Measurements from ENCODE around the gene CDH12.

CDH12 gene

GRCh38 chr5:22250528-22250927 is 602.6 kb downstream of the CDH12 start:
- no peak overlapping the region for H3K4me3 ChIP-seq (ENCODE audit: low read length)
- H3K9ac ChIP-seq (ENCODE audit: low read length) = no peak overlapping the region
- TF ChIP-seq EZH2phosphoT487 (IDR thresholded peaks at IDR 0.05; ENCODE audit: low read depth) (no peak), CTCF (IDR thresholded peaks at IDR 0.05; ENCODE audit: low read depth, low read length) (no peak)
- H2AFZ ChIP-seq (ENCODE audit: low read depth, low read length) = no peak overlapping the region
- no peaks in the 10 kb centered on the region for H3K27me3 ChIP-seq (ENCODE audit: low read depth, low read length)
- no peak overlapping the region for H3K27ac ChIP-seq (ENCODE audit: low read length)
- H3K79me2 ChIP-seq (ENCODE audit: low read length) = no peaks in the 10 kb centered on the region
- no peaks in the 10 kb centered on the region for H4K20me1 ChIP-seq (ENCODE audit: insufficient read depth, low read length)
- H3K9me3 ChIP-seq (ENCODE audit: insufficient read depth, low read length) = no peaks in the 10 kb centered on the region
- no peak overlapping the region for H3K4me2 ChIP-seq (ENCODE audit: low read length)
- H3K4me1 ChIP-seq (ENCODE audit: low read length) = no peaks in the 10 kb centered on the region
- no peaks in the 10 kb centered on the region for H3K36me3 ChIP-seq (replicated peaks; ENCODE audit: low read depth, low read length)

- no peaks in the 10 kb centered on the region for H3K4me1 ChIP-seq (ENCODE audit: low read length)
- H3K9me3 ChIP-seq (ENCODE audit: insufficient read depth, low read length) = no peaks in the 10 kb centered on the region
- H3K36me3 ChIP-seq (replicated peaks; ENCODE audit: low read depth, low read length) = no peaks in the 10 kb centered on the region
- H3K27me3 ChIP-seq (ENCODE audit: low read depth, low read length) = no peaks in the 10 kb centered on the region
- no peak overlapping the region for H3K27ac ChIP-seq (ENCODE audit: low read length)
- TF ChIP-seq CTCF (IDR thresholded peaks at IDR 0.05; ENCODE audit: low read depth, low read length) (no peak), EZH2phosphoT487 (IDR thresholded peaks at IDR 0.05; ENCODE audit: low read depth) (no peak)
- no peak overlapping the region for H3K4me3 ChIP-seq (ENCODE audit: low read length)
- H3K4me2 ChIP-seq (ENCODE audit: low read length) = no peak overlapping the region
- H4K20me1 ChIP-seq (ENCODE audit: insufficient read depth, low read length) = no peaks in the 10 kb centered on the region
- no peak overlapping the region for H2AFZ ChIP-seq (ENCODE audit: low read depth, low read length)
- H3K9ac ChIP-seq (ENCODE audit: low read length) = no peak overlapping the region
- no peaks in the 10 kb centered on the region for H3K79me2 ChIP-seq (ENCODE audit: low read length)
These were observed 603.9 kb downstream of the CDH12 start for GRCh38 chr5:22249209-22249729.

- Histone ChIP-seq H4K20me1 (ENCODE audit: insufficient read depth, low read length) (no peaks in the 10 kb centered on the region), H3K4me2 (ENCODE audit: low read length) (no peak overlapping the region), H3K36me3 (replicated peaks; ENCODE audit: low read depth, low read length) (no peaks in the 10 kb centered on the region), H3K27ac (ENCODE audit: low read length) (no peak overlapping the region), H3K9me3 (ENCODE audit: insufficient read depth, low read length) (no peaks in the 10 kb centered on the region), H2AFZ (ENCODE audit: low read depth, low read length) (no peak overlapping the region), H3K27me3 (ENCODE audit: low read depth, low read length) (no peaks in the 10 kb centered on the region), H3K9ac (ENCODE audit: low read length) (no peak overlapping the region), H3K4me1 (ENCODE audit: low read length) (no peaks in the 10 kb centered on the region), H3K4me3 (ENCODE audit: low read length) (no peak overlapping the region), H3K79me2 (ENCODE audit: low read length) (no peaks in the 10 kb centered on the region)
- TF ChIP-seq CTCF (IDR thresholded peaks at IDR 0.05; ENCODE audit: low read depth, low read length) (no peak), EZH2phosphoT487 (IDR thresholded peaks at IDR 0.05; ENCODE audit: low read depth) (no peak)
These were observed 607.4 kb downstream of the CDH12 start for GRCh38 chr5:22245770-22246169.

GRCh38 chr5:22242532-22242931 is 610.6 kb downstream of the CDH12 start:
- no peak overlapping the region for H2AFZ ChIP-seq (ENCODE audit: low read depth, low read length)
- H3K4me2 ChIP-seq (ENCODE audit: low read length) = no peak overlapping the region
- no peaks in the 10 kb centered on the region for H3K36me3 ChIP-seq (replicated peaks; ENCODE audit: low read depth, low read length)
- no peaks in the 10 kb centered on the region for H4K20me1 ChIP-seq (ENCODE audit: insufficient read depth, low read length)
- H3K79me2 ChIP-seq (ENCODE audit: low read length) = no peaks in the 10 kb centered on the region
- H3K27ac ChIP-seq (ENCODE audit: low read length) = no peak overlapping the region
- H3K9ac ChIP-seq (ENCODE audit: low read length) = no peak overlapping the region
- H3K4me3 ChIP-seq (ENCODE audit: low read length) = no peak overlapping the region
- H3K27me3 ChIP-seq (ENCODE audit: low read depth, low read length) = no peaks in the 10 kb centered on the region
- no peaks in the 10 kb centered on the region for H3K4me1 ChIP-seq (ENCODE audit: low read length)
- TF ChIP-seq CTCF (IDR thresholded peaks at IDR 0.05; ENCODE audit: low read depth, low read length) = no peak
- TF ChIP-seq EZH2phosphoT487 (IDR thresholded peaks at IDR 0.05; ENCODE audit: low read depth) = no peak
- no peaks in the 10 kb centered on the region for H3K9me3 ChIP-seq (ENCODE audit: insufficient read depth, low read length)
